NCI-H1436 (cell line): ENCODE results near the gene ACOX3.

ENCODE experiments used
- DNase-seq: peaks from one replicate; lab custom pipeline; 2025; lab: John Stamatoyannopoulos, UW

Gene ACOX3

DNA sequence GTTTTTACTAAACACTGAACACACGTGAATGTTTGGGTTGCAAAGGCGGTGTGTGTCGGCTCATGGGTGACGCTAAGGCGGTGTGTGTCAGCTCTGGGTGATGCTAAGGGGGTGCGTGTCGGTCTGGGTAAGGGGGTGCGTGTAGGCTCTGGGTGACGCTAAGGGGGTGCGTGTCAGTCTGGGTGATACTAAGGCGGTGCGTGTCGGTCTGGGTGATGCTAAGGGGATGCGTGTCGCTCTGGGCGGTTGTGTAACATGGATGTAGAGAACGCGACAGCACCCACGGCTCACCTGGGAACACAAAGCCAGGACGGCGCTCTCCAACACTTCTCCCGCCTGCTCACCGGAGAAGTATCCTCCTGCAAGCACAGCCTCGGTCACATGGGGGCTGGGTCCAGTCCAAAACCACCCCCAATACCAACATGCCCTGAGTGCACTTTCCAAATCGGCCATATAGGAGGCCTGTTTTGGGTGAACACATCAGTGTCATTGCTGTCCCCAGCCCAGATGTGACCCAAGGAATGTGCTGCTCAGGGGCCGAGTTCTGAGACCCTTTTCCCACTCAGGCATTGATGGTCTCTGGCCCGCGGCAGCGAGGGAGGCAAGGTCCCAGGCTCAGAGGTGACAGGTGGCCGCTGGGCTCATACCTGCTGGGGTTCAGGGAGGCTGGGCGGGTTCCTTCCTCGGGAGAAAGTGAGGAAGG, 67.1 kb downstream of the ACOX3 start:
- DNase-seq, result no peak

DNA sequence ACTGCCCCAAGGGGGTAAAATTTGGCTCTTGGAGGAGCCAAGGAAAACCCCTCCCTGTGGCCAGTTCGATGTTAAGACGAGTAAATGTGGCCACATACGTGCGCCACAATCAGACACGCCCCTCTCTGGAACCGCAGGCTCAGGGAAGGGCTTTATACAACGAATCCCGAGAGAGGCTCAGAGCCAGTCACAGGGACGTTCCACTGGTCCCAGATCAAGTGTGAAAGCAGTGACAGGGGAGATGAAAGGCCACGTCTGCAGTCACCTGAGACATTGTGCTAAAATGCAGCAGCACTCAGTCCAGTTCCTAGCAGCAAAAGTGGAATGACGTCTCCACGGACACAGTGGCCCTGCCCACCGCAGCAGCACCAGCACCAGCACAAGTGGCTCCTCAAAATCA, 68.0 kb downstream of the ACOX3 start:
- DNase-seq, result no peak

DNA sequence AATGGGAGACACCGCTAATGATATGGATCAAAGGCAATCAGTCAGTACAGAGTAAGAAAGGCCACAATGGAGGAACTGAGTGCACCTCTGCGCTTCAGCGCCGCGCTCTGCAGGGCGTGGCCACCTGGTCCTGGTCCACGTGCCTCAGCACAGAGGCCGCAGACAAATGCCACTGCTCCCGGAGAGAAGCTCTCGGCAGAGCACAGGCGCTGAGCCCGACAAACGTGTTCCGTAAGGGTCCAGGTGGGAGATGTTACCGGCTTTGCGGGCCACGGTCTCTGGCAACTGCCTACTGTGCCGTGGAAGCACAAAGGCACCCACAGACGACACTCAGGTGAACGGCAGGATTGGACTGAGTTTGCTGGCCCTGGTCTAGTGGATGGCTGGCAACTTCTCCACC, 68.9 kb downstream of the ACOX3 start:
- DNase-seq, result no peak

DNA sequence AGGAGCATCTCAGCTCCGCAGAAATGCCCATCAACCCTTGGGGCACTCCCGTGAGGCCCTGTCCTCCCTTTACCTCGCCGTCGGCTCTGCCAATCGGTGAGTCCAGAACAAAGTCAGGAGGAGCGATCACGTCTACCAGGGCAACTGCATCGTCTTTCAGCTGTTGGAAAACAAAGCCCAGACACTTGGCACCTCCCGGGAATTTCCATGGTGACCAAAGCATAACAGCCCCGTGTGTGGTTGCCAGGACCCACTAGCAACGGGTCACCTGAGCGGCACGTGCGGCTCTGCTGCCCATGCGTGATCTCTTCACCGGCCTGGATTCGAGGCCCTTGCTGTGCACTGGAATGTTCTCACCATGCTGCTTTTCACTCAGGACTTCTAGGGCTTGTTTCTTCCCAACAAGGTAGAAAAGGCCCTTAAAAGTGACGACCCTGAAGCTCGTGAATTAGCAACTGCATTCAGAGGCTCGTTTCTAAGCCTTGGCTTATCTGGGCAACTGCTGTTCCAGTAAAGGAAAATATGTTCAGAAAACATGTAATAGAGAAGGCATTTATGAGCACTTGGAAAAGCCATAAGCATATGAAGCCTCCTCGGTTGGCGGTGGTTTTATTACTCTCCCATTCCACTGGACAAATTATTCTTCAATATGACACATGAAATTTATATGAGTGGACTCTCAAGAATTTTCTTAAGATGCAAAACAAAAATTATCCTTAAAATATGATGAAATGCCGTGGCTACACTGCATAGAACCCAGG, 69.5 kb downstream of the ACOX3 start:
- DNase-seq, result no peak

DNA sequence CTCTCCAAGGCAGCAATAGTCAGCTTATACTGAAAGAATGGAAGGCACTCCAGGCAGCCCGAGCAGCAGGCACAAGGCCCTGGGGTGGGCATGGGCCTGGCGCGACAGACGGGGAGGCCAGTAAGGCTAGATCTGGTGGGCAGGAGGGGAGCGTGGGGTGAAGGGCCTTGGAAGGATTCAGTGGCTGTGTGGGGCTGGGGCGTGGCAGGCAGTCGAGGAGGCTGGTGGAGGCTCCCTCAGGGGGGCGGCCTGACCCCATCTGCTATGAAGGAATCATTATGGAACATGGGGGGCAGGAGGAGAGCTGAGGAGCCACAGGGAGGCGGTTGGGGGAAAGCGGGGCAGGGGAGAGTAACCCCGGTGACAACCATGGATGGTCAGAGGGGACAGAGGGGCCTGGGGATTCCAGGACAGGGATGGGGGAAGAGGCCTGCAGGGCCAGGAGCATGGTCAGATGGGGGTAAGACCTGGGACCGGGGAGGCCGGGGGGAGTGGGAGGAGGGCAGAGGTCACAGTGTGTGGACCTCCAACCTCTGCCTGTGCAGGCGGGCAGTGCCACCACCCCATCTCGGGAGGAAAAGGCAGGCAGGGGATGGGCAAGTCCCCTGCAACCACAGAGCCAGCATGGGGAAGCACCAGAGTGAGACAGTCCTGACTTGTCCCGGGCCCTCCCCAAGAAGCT, 70.3 kb downstream of the ACOX3 start:
- DNase-seq, result no peak

DNA sequence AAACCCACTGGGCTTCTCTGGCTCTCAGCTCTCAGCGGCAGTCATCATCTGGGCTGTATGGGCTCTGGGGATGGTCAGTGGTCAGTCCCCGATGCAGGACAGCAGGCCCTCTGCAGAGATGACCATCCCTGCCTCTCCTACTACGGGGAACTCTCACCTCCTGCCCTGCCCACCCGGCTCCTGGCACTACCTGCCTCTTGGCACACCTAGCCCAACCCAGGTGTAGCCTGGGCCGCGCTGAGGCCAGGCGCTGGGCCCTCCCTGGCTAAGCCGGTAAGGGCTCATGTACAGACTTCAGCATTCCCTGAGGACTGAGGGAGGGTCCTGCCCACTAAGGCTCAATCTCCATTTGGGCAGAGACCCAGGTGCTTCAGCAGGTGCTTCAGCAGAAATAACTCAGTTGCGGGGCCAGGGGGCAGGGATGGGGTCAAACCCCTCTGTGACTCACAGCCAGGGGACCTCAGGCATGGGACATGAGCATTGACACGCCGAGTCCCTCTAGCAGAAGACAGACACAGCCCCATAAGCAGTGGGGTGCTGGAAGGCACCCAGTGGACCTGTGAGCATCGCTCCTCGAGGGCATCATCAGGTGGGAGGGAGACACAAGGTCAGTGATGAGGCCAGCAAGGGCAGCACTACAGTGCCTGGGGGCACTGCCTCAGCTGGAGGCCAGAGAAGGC, 71.0 kb downstream of the ACOX3 start:
- DNase-seq, result no peak

DNA sequence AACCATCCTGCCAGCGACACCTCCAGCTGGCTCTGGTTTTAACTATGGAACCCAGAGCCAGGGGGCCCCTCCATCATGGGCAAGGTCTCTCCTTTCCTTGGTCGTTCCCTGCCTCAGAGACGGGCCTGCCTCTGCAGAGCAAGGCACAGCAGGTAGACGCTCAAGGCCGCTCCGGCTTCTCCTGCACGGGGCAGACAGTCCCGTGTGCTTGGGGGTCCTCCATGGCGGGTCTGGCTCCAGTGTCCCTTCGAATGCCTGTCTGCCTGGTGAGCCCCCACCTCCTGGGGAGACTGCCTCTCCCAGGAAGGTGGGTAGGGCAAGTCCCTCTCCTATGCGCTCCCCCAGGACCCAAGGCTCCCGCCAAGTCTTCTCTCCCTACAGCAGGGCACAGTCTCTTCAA, 71.5 kb downstream of the ACOX3 start:
- DNase-seq, result no peak

DNA sequence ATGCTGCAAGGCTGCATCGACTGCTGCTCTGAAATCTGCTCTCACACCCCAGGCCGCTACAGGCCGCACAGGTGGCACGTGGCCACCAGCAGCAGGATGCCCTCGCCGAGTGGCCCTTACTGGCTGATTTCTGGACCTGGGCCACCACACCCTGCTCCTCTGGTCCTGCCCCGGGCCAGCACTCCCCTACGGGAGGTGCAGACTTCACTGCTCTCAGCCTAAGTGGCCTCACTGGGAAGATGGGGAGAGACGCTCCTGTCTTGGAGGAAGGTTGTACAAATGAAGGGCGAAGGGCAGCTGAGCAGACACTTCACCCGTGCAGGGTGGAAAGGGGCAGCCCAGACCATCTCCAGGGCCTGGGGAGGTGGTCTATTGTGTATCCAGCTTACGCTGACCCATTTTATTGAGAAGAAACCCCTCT, 72.5 kb downstream of the ACOX3 start:
- no peak for DNase-seq

DNA sequence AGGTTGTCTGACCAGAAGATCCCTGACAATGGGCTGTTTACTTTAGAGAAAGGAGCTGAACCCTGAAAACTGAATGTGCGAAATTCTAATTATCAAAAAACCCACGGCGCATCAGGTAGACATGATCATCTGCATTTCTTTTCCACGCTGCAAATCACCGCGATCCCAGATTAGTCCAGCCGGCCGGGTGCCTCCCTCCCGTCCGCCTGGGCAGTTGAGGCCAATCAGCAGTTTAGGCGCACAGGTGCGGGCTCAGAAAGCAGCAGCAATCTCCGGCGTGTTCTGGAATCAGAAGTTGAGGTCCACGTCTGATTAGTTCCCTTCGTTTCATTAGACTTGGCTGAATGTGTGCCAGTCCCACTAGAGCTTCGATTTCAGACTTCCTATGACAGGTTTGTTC, 73.9 kb downstream of the ACOX3 start:
- no peak for DNase-seq

DNA sequence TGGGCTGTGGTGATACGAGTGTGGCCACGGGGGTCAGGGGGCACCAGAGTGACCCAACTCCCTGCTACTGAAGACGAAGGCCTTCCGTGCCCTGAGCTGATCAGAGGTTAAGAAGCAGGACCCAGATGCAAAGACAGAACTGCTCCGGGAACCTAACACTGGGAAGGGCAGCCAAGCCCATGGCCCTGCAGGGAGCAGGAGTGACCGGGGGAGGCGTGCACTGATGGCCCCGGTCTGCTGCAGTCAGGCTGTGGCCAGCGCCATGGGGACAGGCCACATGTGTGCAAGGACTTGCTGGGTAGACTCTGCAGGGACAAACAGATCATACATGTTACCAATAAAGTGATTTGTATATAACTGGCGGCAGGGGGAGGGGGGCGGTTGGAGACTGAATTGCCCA, 74.6 kb downstream of the ACOX3 start:
- no peak for DNase-seq

DNA sequence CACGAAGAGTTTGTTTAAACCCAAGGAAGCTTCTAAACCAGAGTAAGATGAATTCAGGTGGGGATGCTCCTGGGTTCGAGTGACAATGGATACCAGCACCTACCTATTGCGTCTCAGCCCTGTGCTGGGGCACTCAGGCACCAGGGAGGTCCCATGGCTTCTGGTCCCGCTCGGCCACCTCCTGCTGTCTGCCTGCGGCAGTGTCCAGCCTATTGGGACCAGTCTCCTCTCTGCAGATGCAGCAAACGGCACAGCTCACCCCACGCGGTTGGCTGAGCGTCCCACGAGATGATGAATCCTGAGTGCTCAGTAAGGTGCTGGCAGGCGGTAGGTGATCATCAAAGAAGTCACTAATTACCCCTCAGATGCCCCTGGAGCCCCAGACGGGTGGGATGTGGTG, 75.2 kb downstream of the ACOX3 start:
- no peak for DNase-seq

DNA sequence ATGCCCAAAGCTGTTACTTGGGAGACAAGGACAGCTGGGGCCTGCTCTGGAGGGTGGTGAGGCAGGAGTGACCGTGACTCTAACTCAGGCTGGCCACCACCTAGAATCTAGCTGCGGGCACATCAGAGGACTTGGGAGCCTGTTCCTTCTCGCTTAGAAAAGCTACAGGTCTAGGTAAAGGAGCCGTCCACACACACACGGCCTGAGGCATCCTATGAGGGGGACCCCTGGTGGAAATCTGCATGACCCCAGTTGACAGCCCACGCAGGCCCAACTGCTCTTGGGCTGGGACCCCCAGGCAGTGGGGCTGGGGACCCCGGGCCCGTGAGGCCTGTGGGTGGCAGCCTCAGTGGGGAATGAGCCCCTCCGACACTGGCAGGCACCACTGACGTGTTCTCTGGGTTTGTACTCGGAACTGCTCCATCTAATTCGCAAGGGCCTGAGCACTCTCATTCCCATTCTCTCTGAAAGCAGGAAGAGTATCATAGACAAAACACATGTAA, 75.6 kb downstream of the ACOX3 start:
- no peak for DNase-seq

DNA sequence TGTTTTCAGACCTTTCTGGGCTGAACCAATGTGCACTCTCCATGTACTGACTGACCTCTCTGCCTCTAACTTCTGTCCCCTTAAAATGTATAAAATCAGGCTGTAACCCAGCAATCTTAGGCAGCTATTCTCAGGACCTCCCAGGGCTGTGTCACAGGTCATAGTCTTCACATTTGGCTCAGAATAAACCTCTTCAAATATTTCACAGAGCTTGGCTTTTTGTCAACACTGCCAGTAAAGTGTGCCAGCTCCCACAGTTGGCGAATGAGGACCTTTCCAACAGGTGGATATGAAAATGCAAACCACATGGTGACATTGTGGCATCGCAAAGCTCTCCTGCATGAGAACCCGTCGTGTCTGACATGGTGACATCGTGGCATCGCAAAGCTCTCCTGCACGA, 76.4 kb downstream of the ACOX3 start:
- no peak for DNase-seq

DNA sequence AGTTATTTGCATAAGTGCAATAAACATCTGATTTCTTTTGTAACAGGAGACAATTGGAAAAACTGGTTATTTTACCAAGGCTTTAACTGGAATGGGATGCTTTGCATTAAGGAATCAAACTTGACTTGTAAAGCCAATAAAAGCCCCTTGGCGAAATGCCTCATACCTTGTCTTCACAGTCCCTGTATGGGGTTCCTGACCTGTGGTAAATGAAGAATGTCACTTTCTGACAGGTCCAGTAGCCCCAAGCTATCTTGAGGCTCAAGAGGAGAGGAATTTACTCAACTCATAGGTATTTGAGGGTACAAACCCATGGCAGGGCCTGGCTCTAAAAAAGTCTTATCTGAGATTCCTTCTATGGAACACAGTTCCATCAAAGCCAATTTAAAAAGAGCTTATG, 78.0 kb downstream of the ACOX3 start:
- no peak for DNase-seq

DNA sequence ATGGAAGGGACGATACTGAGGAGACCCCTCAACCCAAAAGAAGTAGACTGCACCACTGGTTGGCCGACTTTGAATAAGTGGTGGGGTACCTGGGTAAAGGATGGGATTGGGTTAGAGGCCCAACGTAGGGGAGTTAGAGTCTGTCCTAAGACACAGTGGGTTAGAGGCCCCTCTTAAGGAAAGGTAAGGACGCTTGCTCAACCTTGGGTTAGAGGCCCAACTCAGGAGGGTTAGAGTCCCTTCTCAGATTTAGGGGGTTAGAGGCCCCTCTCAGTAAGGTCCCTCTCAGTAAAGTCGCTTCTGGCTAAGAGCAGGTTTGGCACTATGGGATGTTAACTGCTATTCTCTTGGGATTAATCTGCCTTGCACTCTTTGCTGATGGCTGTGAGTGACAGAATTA, 81.3 kb downstream of the ACOX3 start:
- no peak for DNase-seq

DNA sequence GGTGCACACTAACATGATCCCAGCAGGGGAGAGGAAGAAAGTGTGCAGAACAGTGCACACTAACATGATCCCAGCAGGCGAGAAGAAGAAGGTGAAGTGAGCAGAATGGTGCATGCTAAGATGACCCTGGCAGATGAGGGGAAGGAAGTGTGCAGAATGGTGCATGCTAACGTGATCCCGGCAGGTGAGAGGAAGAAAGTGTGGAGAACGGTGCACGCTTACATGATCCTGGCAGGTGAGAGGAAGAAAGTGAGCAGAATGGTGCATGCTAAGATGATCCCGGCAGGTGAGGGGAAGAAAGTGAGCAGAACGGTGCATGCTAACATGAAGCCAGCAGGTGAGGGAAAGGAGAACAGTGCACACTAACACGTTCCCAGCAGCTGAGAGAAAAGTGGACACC, 83.7 kb downstream of the ACOX3 start:
- no peak for DNase-seq

DNA sequence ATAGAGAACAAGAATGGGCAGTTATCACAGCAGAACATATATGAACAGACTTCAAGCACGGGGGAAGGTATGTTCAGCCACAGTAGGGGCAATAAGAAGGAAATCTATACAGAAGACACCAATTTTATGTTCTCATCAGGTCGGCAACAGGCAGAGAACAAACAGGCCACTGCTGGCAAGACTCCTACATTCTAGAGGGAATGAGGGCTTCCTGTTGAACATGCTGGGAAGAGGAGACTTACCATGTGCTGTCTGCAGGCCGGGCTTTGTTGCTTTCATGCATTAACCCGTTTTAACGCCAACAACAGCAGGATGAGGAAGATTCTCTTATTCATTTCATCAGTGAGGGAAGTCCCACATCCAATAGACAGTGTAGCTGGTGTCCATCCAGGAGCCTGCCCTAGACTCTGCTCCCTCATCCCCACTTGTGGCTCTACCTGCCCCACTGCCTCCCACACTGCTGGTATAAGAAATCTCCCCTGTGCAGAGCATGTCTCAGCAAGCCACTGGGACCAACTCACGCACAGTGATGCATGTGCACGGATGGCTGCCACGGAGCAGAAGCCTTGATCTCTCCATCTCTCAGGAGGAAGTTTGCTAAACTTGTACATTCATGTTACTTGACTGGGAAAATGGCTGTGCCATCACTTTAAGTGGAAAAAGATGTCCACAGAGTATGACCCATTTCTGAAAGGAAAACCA, 84.5 kb downstream of the ACOX3 start:
- DNase-seq, result no peak

DNA sequence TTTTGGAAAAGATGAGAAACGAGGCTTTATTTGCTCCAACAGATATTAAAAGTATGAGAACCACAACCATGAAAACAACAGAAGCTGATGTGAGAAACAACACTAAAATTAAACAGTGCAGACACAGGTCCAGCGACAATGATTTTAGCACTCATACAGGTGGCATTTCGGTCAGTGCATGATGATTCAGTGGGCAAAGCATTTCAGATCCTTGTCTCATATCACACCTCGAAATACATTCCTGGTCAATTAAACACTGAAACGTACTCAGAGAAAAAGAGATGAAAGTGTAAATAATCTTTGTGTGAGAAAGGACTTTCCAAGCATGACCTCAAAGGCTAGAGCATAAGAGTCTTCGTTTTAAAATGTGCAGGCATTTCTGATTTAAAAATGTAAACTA, 85.2 kb downstream of the ACOX3 start:
- DNase-seq, result no peak

DNA sequence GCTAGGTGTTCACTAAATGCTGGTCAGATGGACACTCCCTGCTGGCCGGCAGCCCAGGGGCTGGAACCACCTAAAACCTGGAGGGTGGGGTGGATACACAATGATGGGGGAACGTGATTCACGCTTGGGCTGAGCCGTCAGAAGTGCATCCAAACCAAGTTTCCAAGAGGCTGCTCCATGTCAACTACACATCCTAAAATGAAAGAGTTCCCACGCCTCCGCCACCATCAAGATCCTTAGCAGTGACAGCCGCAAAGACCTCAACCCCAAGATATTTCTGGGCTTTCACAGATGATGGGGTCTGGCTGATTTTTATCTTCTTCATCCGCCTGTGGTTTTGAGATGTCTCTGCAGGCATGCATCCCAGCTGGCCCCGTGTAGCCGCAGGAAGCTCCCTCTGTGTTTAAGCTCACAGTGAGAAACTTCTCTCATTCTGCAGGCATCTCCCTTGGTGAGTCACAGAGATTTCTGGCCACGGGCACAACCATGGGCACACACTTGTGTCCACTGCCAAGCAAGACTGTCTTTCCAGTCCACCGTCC, 86.5 kb downstream of the ACOX3 start:
- no peak for DNase-seq

DNA sequence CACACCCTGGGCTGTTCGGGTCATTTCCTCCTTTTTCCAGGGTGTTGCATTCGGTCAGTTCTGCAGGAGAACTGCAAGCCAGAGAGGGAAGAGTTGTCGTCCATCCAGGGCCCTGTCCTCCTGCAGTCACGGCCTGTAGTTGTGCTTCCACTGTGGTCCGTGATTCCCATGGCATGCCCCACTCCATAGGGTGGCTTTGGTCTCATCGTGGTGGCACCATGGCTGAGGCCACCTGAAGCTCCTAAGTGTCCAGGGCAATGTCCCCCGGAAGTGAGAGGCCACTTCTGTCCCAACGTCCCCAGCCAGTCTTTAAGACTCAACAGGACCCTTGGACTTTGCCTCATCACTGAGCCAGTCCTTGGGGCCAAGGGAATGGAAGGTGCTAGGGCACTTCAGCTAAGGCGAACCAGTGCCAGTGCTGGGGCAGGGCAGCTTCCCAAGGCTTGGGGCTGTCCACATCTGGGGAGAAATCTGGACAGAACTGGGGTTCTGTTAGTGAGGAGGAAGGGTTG, 87.3 kb downstream of the ACOX3 start:
- DNase-seq, result no peak
